Keratinocyte (primary cell): ENCODE data around the gene SDC1. TPM values are rescaled to one million over a fixed set of nuclear protein-coding genes. Genes with fewer than 3 reads are reported as not detected.

Experiments used
- DNase-seq: peaks from one replicate; pipeline ENCODE4 v3.0.0-alpha.2; 2011; ENCODE audit warnings: low read depth, missing footprints, low spot score
- FAIRE-seq: peaks from 2 replicates; lab custom pipeline; 2011; peaks lifted over from hg19 to GRCh38; lab: Jason Lieb, UNC
- H2AFZ ChIP-seq: 2 replicates; pipeline ENCODE4 v1.6.0; 2012; ENCODE audit warnings: low read length, control low read depth, inconsistent platforms; ENCODE audit not compliant: control insufficient read depth
- H3K27ac ChIP-seq: 2 replicates; pipeline ENCODE4 v1.5.1; 2011; ENCODE audit warnings: low read length; ENCODE audit not compliant: control insufficient read depth, insufficient read depth
- H3K27me3 ChIP-seq: 3 replicates; pipeline ENCODE4 v1.6.0; 2011; ENCODE audit warnings: low read length; ENCODE audit not compliant: control insufficient read depth, insufficient read depth; ENCODE audit errors: extremely low read depth
- H3K36me3 ChIP-seq, 2 experiments: 2 replicates in 1 of 2; 3 replicates in 1 of 2; pipeline ENCODE4 v1.5.1; 2011; ENCODE audit warnings: low read length in 2 of 2, mild to moderate bottlenecking in 1 of 2; ENCODE audit not compliant: control insufficient read depth in 2 of 2, insufficient read depth in 2 of 2; ENCODE audit errors: extremely low read depth in 1 of 2
- H3K4me1 ChIP-seq: 3 replicates; pipeline ENCODE4 v1.5.1; 2011; ENCODE audit warnings: low read length; ENCODE audit not compliant: control insufficient read depth, insufficient read depth; ENCODE audit errors: extremely low read depth
- H3K4me2 ChIP-seq: 3 replicates; pipeline ENCODE4 v1.6.0; 2011; ENCODE audit warnings: low read depth, low read length; ENCODE audit not compliant: control insufficient read depth, insufficient read depth; ENCODE audit errors: extremely low read depth
- H3K4me3 ChIP-seq, 3 experiments: fragments of 200-600 bp in 1 of 3; sonication (generic) in 1 of 3; 2 replicates in 2 of 3; 3 replicates in 1 of 3; pipeline ENCODE4 v1.5.1; 2011 to 2016; ENCODE audit warnings: low read length in 3 of 3, mild to moderate bottlenecking in 3 of 3, control low read depth in 2 of 3, inconsistent platforms in 1 of 3, low read depth in 1 of 3, mixed read lengths in 1 of 3, mixed run types in 1 of 3, moderate library complexity in 1 of 3; ENCODE audit not compliant: control insufficient read depth in 2 of 3, insufficient read depth in 2 of 3; ENCODE audit errors: extremely low read depth in 1 of 3
- H3K79me2 ChIP-seq: 2 replicates; pipeline ENCODE4 v1.6.0; 2012; ENCODE audit warnings: low read length; ENCODE audit not compliant: control insufficient read depth, insufficient read depth
- H3K9ac ChIP-seq: 3 replicates; pipeline ENCODE4 v1.6.0; 2011; ENCODE audit warnings: low read length; ENCODE audit not compliant: control insufficient read depth, insufficient read depth; ENCODE audit errors: extremely low read depth
- H3K9me1 ChIP-seq: 3 replicates; pipeline ENCODE4 v1.6.0; 2011; ENCODE audit warnings: low read length; ENCODE audit not compliant: control insufficient read depth, insufficient read depth; ENCODE audit errors: extremely low read depth
- H3K9me3 ChIP-seq: 2 replicates; pipeline ENCODE4 v1.5.1; 2012; ENCODE audit warnings: low read depth, low read length; ENCODE audit not compliant: control insufficient read depth
- H4K20me1 ChIP-seq: 3 replicates; pipeline ENCODE4 v1.6.0; 2011; ENCODE audit warnings: low read length; ENCODE audit not compliant: control insufficient read depth, insufficient read depth; ENCODE audit errors: extremely low read depth
- EZH2 ChIP-seq: IDR thresholded peaks from one replicate; pipeline ENCODE4 v1.6.1; 2012; ENCODE audit warnings: inconsistent platforms, mild to moderate bottlenecking, low read length, moderate library complexity
- dilution Hi-C: fragments of 300-500 bp; cut with MboI; formaldehyde crosslinking; loops from one replicate; pipeline ENCODE4 v1.7.0; 2020; ENCODE audit warnings: low sequenced_read_pairs; ENCODE audit not compliant: extremely low pct_ligation_motif_present
- polyA plus RNA-seq, 5 experiments: library from polyadenylated mRNA; depleted of rRNA in 3 of 5; stranded (reverse) in 3 of 5; stranded (forward) in 1 of 5; unstranded in 1 of 5; fragments of >200 nt; gene quantifications; 1 replicate in 1 of 5; 2 replicates in 3 of 5; 3 replicates in 1 of 5; pipeline versions ENCODE4 v1.2.1 to v1.2.3, GENCODE V29; 2011 to 2012; ENCODE audit warnings: missing spikeins in 2 of 5, low read depth in 1 of 5, low replicate concordance in 1 of 5
- TF ChIP-seq, protein P1 (sequence below), 3 experiments: IDR thresholded peaks in 1 of 3; conservative IDR thresholded peaks in 1 of 3; optimal IDR thresholded peaks in 1 of 3; 2 replicates in 2 of 3; 3 replicates in 1 of 3; pipeline versions ENCODE3 to v1.5.1; 2011; ENCODE audit warnings: low read length in 3 of 3, mild to moderate bottlenecking in 3 of 3, moderate library complexity in 2 of 3, control low read depth in 1 of 3, inconsistent platforms in 1 of 3; ENCODE audit not compliant: insufficient read depth in 2 of 3; ENCODE audit errors: extremely low read depth in 1 of 3

SDC1 gene
- polyA plus RNA-seq, 1 donor (not counting 4 experiments of a cell fraction or from before 2014, with no cell fraction given), result 696 TPM

DNA sequence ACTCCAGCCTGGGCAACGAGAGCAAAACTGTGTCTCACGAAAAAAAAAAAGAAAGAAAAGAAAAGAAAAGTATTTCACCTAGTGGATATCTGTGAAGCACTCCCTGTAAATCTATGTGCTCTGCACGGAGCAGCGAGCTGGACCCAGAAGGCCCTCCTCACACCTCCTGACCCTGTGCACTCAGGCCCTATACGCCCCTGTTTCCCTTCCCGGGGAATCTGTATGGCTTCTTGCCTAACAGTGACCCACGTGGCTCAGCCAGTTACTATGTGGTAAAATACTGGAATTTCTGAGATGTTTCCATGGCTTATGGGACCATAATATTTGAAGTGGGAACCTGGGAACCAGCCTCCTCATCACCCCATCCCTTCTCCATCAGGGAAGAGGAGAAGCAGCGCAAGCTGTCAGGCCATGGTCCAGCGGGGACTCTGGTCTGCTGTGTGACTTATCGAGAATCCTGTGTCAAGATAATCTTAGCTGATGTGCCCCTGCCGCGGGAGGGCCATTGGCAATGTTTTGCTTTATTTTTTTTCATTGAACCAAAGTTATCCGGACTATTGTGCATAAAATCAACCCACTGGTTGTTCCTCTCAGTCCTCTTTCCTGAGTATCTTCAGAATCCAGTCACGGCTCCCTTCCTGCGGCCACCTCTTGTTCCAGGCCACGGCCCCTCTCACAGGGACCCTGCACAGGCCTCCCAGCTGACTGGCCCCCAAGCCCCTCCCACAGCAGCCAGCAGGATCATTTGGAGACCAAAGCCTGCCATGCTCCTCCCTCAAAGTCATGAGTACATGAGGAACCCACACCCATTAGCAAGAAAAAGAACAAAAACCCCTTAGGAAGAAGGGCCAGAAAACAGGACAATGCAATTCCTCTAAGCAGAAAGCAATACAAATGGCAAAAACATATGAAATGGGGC, 30.6 kb downstream of the SDC1 start:
- Histone ChIP-seq H3K36me3 (no peaks in the 10 kb centered on the region), H3K9ac (no peak overlapping the region), H3K27me3 (no peaks in the 10 kb centered on the region), H3K9me3 (no peaks in the 10 kb centered on the region), H4K20me1 (no peaks in the 10 kb centered on the region), H3K4me2 (no peak overlapping the region), H3K79me2 (no peaks in the 10 kb centered on the region), H3K4me1 (peaks cover 36% of the 10 kb centered on the region), H2AFZ (no peak overlapping the region), H3K9me1 (no peaks in the 10 kb centered on the region), H3K27ac (no peak overlapping the region), H3K4me3 (no peak overlapping the region)
- dilution Hi-C loops, result no loop called here
- DNase-seq, result no peak
- no peak for FAIRE-seq
- TF ChIP-seq, protein P1, sequence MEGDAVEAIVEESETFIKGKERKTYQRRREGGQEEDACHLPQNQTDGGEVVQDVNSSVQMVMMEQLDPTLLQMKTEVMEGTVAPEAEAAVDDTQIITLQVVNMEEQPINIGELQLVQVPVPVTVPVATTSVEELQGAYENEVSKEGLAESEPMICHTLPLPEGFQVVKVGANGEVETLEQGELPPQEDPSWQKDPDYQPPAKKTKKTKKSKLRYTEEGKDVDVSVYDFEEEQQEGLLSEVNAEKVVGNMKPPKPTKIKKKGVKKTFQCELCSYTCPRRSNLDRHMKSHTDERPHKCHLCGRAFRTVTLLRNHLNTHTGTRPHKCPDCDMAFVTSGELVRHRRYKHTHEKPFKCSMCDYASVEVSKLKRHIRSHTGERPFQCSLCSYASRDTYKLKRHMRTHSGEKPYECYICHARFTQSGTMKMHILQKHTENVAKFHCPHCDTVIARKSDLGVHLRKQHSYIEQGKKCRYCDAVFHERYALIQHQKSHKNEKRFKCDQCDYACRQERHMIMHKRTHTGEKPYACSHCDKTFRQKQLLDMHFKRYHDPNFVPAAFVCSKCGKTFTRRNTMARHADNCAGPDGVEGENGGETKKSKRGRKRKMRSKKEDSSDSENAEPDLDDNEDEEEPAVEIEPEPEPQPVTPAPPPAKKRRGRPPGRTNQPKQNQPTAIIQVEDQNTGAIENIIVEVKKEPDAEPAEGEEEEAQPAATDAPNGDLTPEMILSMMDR (optimal IDR thresholded peaks at IDR 0.05 in 1 of 3, IDR thresholded peaks at IDR 0.05 in 1 of 3, conservative IDR thresholded peaks at IDR 0.05 in 1 of 3; ENCODE audit: extremely low read depth in 1 of 3, insufficient read depth in 2 of 3, low read length in 3 of 3), result no peak
- TF ChIP-seq EZH2, result no peak

DNA sequence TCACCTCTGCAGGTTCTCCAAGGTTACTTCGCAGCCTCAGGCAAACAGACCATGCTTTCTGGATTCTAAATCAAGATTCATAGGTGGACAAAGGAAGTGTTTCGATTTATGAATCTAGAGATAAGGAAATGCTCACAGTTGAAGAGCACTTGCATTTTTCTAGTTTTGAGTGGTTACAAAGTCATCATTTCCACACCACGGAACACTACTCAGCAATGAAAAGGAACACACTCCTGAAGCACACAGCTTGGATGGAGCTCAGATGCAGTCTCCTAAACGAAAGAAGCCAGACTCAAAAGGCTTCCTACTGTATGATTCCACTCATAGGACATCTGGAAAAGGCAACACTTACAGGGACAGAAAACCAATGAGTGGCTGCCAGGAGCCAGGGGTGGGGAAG, 31.7 kb downstream of the SDC1 start:
- Histone ChIP-seq H3K27me3 (no peaks in the 10 kb centered on the region), H3K36me3 (no peaks in the 10 kb centered on the region), H3K9me1 (no peaks in the 10 kb centered on the region), H3K79me2 (no peaks in the 10 kb centered on the region), H3K9me3 (no peaks in the 10 kb centered on the region), H3K4me1 (peaks cover 28% of the 10 kb centered on the region), H3K4me3 (no peak overlapping the region), H2AFZ (no peak overlapping the region), H3K27ac (no peak overlapping the region), H4K20me1 (no peaks in the 10 kb centered on the region), H3K9ac (no peak overlapping the region), H3K4me2 (no peak overlapping the region)
- DNase-seq (no peak), FAIRE-seq (peak; percentile 64)
- TF ChIP-seq, protein P1 (optimal IDR thresholded peaks at IDR 0.05 in 1 of 3, IDR thresholded peaks at IDR 0.05 in 1 of 3, conservative IDR thresholded peaks at IDR 0.05 in 1 of 3; ENCODE audit: extremely low read depth in 1 of 3, insufficient read depth in 2 of 3, low read length in 3 of 3), result no peak
- TF ChIP-seq EZH2, result no peak
- dilution Hi-C loops, result no loop called here
